Measurements from ENCODE around the gene LAYN. TPM values are rescaled to one million over a fixed set of nuclear protein-coding genes. Genes with fewer than 3 reads are reported as not detected.

LAYN gene
- total RNA-seq, 1 donor from 2014 or later, result 11.0 TPM

DNA sequence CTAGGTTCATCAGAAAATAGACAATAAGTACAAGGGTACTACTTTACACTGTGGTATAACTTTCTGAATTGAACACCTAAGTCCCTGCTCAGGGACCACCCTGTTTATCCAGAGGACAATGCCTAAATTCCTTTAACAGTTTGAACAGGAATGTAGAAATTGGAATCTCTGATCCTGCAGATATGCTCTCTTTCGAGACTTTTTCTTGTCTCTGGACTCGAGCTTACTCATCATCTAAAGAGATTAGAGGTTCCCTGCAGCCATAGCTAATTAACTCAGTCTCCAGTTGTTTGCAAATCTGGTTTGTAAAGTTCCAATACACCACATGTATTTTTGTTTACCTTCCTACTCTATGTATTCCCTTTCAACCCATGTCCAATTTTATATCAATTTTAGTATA lies 24.9 kb upstream of the LAYN start:
- peaks cover 0 to 3% (median 0%) of the 10 kb centered on the region in 3 donors for H3K4me1 ChIP-seq (ENCODE audit: control insufficient read depth in 3 of 3, insufficient read depth in 3 of 3, low read length in 3 of 3)
- no peak overlapping the region for H3K9ac ChIP-seq (ENCODE audit: low read depth in 1 of 3, low read length in 3 of 3)
- H3K27me3 ChIP-seq (ENCODE audit: control insufficient read depth in 3 of 3, insufficient read depth in 3 of 3, low read length in 3 of 3), result peaks cover 22 to 34% (median 27%) of the 10 kb centered on the region in 3 donors
- no peak overlapping the region for H3K4me3 ChIP-seq (ENCODE audit: low read length in 3 of 3)
- no peaks in the 10 kb centered on the region for H3K9me3 ChIP-seq (ENCODE audit: control insufficient read depth in 3 of 3, low read length in 3 of 3)
- H3K36me3 ChIP-seq (ENCODE audit: control insufficient read depth in 3 of 3, insufficient read depth in 3 of 3, low read length in 3 of 3), result no peaks in the 10 kb centered on the region
- H3K27ac ChIP-seq (ENCODE audit: low read depth, low read length), result no peak overlapping the region

DNA sequence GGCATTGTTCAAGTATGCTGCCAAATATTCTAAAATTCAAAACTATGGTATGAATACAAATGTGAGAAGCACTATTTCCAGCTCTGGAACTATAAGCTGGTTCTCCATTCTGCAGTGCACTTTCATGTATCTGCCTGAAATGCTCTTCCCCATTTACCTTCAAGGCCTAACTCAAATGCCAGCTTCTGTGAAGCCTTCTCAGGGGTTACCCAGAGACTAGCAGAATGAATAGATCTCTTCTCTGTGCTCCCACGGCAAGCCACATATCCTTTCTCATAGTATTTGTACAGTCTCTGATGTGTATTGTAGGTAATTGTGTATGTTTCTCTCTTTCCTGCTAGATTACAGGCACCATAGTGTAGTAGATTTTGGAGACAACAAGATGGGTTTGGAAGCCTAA lies 21.9 kb upstream of the LAYN start:
- Histone ChIP-seq H3K4me1 (ENCODE audit: control insufficient read depth in 3 of 3, insufficient read depth in 3 of 3, low read length in 3 of 3) (no peaks in the 10 kb centered on the region), H3K9ac (ENCODE audit: low read depth in 1 of 3, low read length in 3 of 3) (no peak overlapping the region), H3K27me3 (ENCODE audit: control insufficient read depth in 3 of 3, insufficient read depth in 3 of 3, low read length in 3 of 3) (peaks cover 8 to 10% (median 8%) of the 10 kb centered on the region in 3 donors), H3K27ac (ENCODE audit: low read depth, low read length) (no peak overlapping the region), H3K9me3 (ENCODE audit: control insufficient read depth in 3 of 3, low read length in 3 of 3) (no peaks in the 10 kb centered on the region), H3K4me3 (ENCODE audit: low read length in 3 of 3) (no peak overlapping the region), H3K36me3 (ENCODE audit: control insufficient read depth in 3 of 3, insufficient read depth in 3 of 3, low read length in 3 of 3) (no peaks in the 10 kb centered on the region)

DNA sequence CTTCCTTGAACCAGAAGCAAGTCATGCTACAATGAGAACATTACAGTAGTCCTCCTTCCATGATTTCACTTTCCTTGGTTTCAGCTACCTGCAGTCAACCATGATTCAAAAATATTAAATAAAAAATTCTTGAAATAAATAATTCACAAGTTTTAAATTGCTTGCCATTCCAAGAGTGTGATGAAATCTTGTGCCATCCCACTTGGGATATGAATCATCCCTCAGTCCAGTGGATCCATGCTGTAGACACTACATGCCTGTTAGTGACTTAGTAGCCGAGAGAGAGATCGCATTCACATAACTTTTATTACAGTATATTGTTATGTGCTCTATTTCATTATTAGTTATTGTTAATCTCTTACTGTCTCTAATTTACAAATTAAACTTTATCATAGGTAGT lies 20.0 kb upstream of the LAYN start:
- H3K27ac ChIP-seq (ENCODE audit: low read depth, low read length), result no peak overlapping the region
- no peak overlapping the region for H3K9ac ChIP-seq (ENCODE audit: low read depth in 1 of 3, low read length in 3 of 3)
- H3K9me3 ChIP-seq (ENCODE audit: control insufficient read depth in 3 of 3, low read length in 3 of 3), result no peaks in the 10 kb centered on the region
- no peaks in the 10 kb centered on the region for H3K4me1 ChIP-seq (ENCODE audit: control insufficient read depth in 3 of 3, insufficient read depth in 3 of 3, low read length in 3 of 3)
- H3K36me3 ChIP-seq (ENCODE audit: control insufficient read depth in 3 of 3, insufficient read depth in 3 of 3, low read length in 3 of 3), result no peaks in the 10 kb centered on the region
- no peak overlapping the region for H3K4me3 ChIP-seq (ENCODE audit: low read length in 3 of 3)
- no peaks in the 10 kb centered on the region for H3K27me3 ChIP-seq (ENCODE audit: control insufficient read depth in 3 of 3, insufficient read depth in 3 of 3, low read length in 3 of 3)

GRCh38 chr11:111521135-111521534 lies 19.4 kb upstream of the LAYN start:
- no peaks in the 10 kb centered on the region for H3K27me3 ChIP-seq (ENCODE audit: control insufficient read depth in 3 of 3, insufficient read depth in 3 of 3, low read length in 3 of 3)
- no peaks in the 10 kb centered on the region for H3K4me1 ChIP-seq (ENCODE audit: control insufficient read depth in 3 of 3, insufficient read depth in 3 of 3, low read length in 3 of 3)
- no peak overlapping the region for H3K27ac ChIP-seq (ENCODE audit: low read depth, low read length)
- H3K36me3 ChIP-seq (ENCODE audit: control insufficient read depth in 3 of 3, insufficient read depth in 3 of 3, low read length in 3 of 3), result no peaks in the 10 kb centered on the region
- no peaks in the 10 kb centered on the region for H3K9me3 ChIP-seq (ENCODE audit: control insufficient read depth in 3 of 3, low read length in 3 of 3)
- H3K4me3 ChIP-seq (ENCODE audit: low read length in 3 of 3), result no peak overlapping the region
- H3K9ac ChIP-seq (ENCODE audit: low read depth in 1 of 3, low read length in 3 of 3), result no peak overlapping the region

GRCh38 chr11:111522426-111522825 lies 18.1 kb upstream of the LAYN start:
- Histone ChIP-seq H3K4me3 (ENCODE audit: low read length in 3 of 3) (no peak overlapping the region), H3K9ac (ENCODE audit: low read depth in 1 of 3, low read length in 3 of 3) (no peak overlapping the region), H3K9me3 (ENCODE audit: control insufficient read depth in 3 of 3, low read length in 3 of 3) (no peaks in the 10 kb centered on the region), H3K27ac (ENCODE audit: low read depth, low read length) (no peak overlapping the region), H3K27me3 (ENCODE audit: control insufficient read depth in 3 of 3, insufficient read depth in 3 of 3, low read length in 3 of 3) (no peaks in the 10 kb centered on the region), H3K4me1 (ENCODE audit: control insufficient read depth in 3 of 3, insufficient read depth in 3 of 3, low read length in 3 of 3) (no peaks in the 10 kb centered on the region), H3K36me3 (ENCODE audit: control insufficient read depth in 3 of 3, insufficient read depth in 3 of 3, low read length in 3 of 3) (no peaks in the 10 kb centered on the region)

GRCh38 chr11:111523343-111523742 lies 17.2 kb upstream of the LAYN start:
- no peaks in the 10 kb centered on the region for H3K36me3 ChIP-seq (ENCODE audit: control insufficient read depth in 3 of 3, insufficient read depth in 3 of 3, low read length in 3 of 3)
- no peaks in the 10 kb centered on the region for H3K27me3 ChIP-seq (ENCODE audit: control insufficient read depth in 3 of 3, insufficient read depth in 3 of 3, low read length in 3 of 3)
- H3K4me1 ChIP-seq (ENCODE audit: control insufficient read depth in 3 of 3, insufficient read depth in 3 of 3, low read length in 3 of 3), result no peaks in the 10 kb centered on the region
- H3K9ac ChIP-seq (ENCODE audit: low read depth in 1 of 3, low read length in 3 of 3), result no peak overlapping the region
- no peak overlapping the region for H3K4me3 ChIP-seq (ENCODE audit: low read length in 3 of 3)
- H3K27ac ChIP-seq (ENCODE audit: low read depth, low read length), result no peak overlapping the region
- no peaks in the 10 kb centered on the region for H3K9me3 ChIP-seq (ENCODE audit: control insufficient read depth in 3 of 3, low read length in 3 of 3)

- H3K27me3 ChIP-seq (ENCODE audit: control insufficient read depth in 3 of 3, insufficient read depth in 3 of 3, low read length in 3 of 3), result no peaks in the 10 kb centered on the region
- no peaks in the 10 kb centered on the region for H3K9me3 ChIP-seq (ENCODE audit: control insufficient read depth in 3 of 3, low read length in 3 of 3)
- no peaks in the 10 kb centered on the region for H3K36me3 ChIP-seq (ENCODE audit: control insufficient read depth in 3 of 3, insufficient read depth in 3 of 3, low read length in 3 of 3)
- no peak overlapping the region for H3K4me3 ChIP-seq (ENCODE audit: low read length in 3 of 3)
- no peak overlapping the region for H3K27ac ChIP-seq (ENCODE audit: low read depth, low read length)
- no peak overlapping the region for H3K9ac ChIP-seq (ENCODE audit: low read depth in 1 of 3, low read length in 3 of 3)
- H3K4me1 ChIP-seq (ENCODE audit: control insufficient read depth in 3 of 3, insufficient read depth in 3 of 3, low read length in 3 of 3), result no peaks in the 10 kb centered on the region
Measured at GRCh38 chr11:111524056-111524455, 16.5 kb upstream of the LAYN start.

GRCh38 chr11:111525456-111525855 lies 15.1 kb upstream of the LAYN start:
- H3K27me3 ChIP-seq (ENCODE audit: control insufficient read depth in 3 of 3, insufficient read depth in 3 of 3, low read length in 3 of 3), result no peaks in the 10 kb centered on the region
- H3K27ac ChIP-seq (ENCODE audit: low read depth, low read length), result no peak overlapping the region
- no peaks in the 10 kb centered on the region for H3K4me1 ChIP-seq (ENCODE audit: control insufficient read depth in 3 of 3, insufficient read depth in 3 of 3, low read length in 3 of 3)
- H3K36me3 ChIP-seq (ENCODE audit: control insufficient read depth in 3 of 3, insufficient read depth in 3 of 3, low read length in 3 of 3), result no peaks in the 10 kb centered on the region
- no peak overlapping the region for H3K9ac ChIP-seq (ENCODE audit: low read depth in 1 of 3, low read length in 3 of 3)
- H3K4me3 ChIP-seq (ENCODE audit: low read length in 3 of 3), result no peak overlapping the region
- H3K9me3 ChIP-seq (ENCODE audit: control insufficient read depth in 3 of 3, low read length in 3 of 3), result no peaks in the 10 kb centered on the region

- no peak overlapping the region for H3K4me3 ChIP-seq (ENCODE audit: low read length in 3 of 3)
- no peak overlapping the region for H3K27ac ChIP-seq (ENCODE audit: low read depth, low read length)
- no peak overlapping the region for H3K9ac ChIP-seq (ENCODE audit: low read depth in 1 of 3, low read length in 3 of 3)
- H3K9me3 ChIP-seq (ENCODE audit: control insufficient read depth in 3 of 3, low read length in 3 of 3), result no peaks in the 10 kb centered on the region
- H3K36me3 ChIP-seq (ENCODE audit: control insufficient read depth in 3 of 3, insufficient read depth in 3 of 3, low read length in 3 of 3), result no peaks in the 10 kb centered on the region
- H3K4me1 ChIP-seq (ENCODE audit: control insufficient read depth in 3 of 3, insufficient read depth in 3 of 3, low read length in 3 of 3), result no peaks in the 10 kb centered on the region
- H3K27me3 ChIP-seq (ENCODE audit: control insufficient read depth in 3 of 3, insufficient read depth in 3 of 3, low read length in 3 of 3), result no peaks in the 10 kb centered on the region
Measured at GRCh38 chr11:111526501-111526900, 14.0 kb upstream of the LAYN start.

- no peak overlapping the region for H3K4me3 ChIP-seq (ENCODE audit: low read length in 3 of 3)
- H3K27me3 ChIP-seq (ENCODE audit: control insufficient read depth in 3 of 3, insufficient read depth in 3 of 3, low read length in 3 of 3), result no peaks in the 10 kb centered on the region
- no peak overlapping the region for H3K27ac ChIP-seq (ENCODE audit: low read depth, low read length)
- no peak overlapping the region for H3K9ac ChIP-seq (ENCODE audit: low read depth in 1 of 3, low read length in 3 of 3)
- no peaks in the 10 kb centered on the region for H3K4me1 ChIP-seq (ENCODE audit: control insufficient read depth in 3 of 3, insufficient read depth in 3 of 3, low read length in 3 of 3)
- no peaks in the 10 kb centered on the region for H3K9me3 ChIP-seq (ENCODE audit: control insufficient read depth in 3 of 3, low read length in 3 of 3)
- no peaks in the 10 kb centered on the region for H3K36me3 ChIP-seq (ENCODE audit: control insufficient read depth in 3 of 3, insufficient read depth in 3 of 3, low read length in 3 of 3)
Measured at GRCh38 chr11:111527279-111527678, 13.2 kb upstream of the LAYN start.

- H3K9ac ChIP-seq (ENCODE audit: low read depth in 1 of 3, low read length in 3 of 3), result no peak overlapping the region
- no peaks in the 10 kb centered on the region for H3K9me3 ChIP-seq (ENCODE audit: control insufficient read depth in 3 of 3, low read length in 3 of 3)
- H3K4me3 ChIP-seq (ENCODE audit: low read length in 3 of 3), result no peak overlapping the region
- no peaks in the 10 kb centered on the region for H3K4me1 ChIP-seq (ENCODE audit: control insufficient read depth in 3 of 3, insufficient read depth in 3 of 3, low read length in 3 of 3)
- H3K27me3 ChIP-seq (ENCODE audit: control insufficient read depth in 3 of 3, insufficient read depth in 3 of 3, low read length in 3 of 3), result no peaks in the 10 kb centered on the region
- H3K36me3 ChIP-seq (ENCODE audit: control insufficient read depth in 3 of 3, insufficient read depth in 3 of 3, low read length in 3 of 3), result no peaks in the 10 kb centered on the region
- no peak overlapping the region for H3K27ac ChIP-seq (ENCODE audit: low read depth, low read length)
Measured at GRCh38 chr11:111528557-111528956, 12.0 kb upstream of the LAYN start.

All from skeletal muscle tissue (tissue), 4 donors.